Esophagus (tissue), 2 donors: ENCODE data around the gene SCNN1G. TPM values are rescaled to one million over a fixed set of nuclear protein-coding genes. Genes with fewer than 3 reads are reported as not detected.

ENCODE experiments used
- H3K27ac ChIP-seq, 2 donors: one replicate each; pipeline ENCODE4 v1.5.1; 2013; ENCODE audit warnings: low read depth in 2 of 2, mild to moderate bottlenecking in 2 of 2, inconsistent platforms in 1 of 2, low read length in 1 of 2, moderate library complexity in 1 of 2
- H3K27me3 ChIP-seq, 2 donors: one replicate each; pipeline ENCODE4 v1.6.1; 2013; ENCODE audit warnings: low read length in 2 of 2, control low read depth in 1 of 2, mild to moderate bottlenecking in 1 of 2; ENCODE audit not compliant: insufficient read depth in 2 of 2, control insufficient read depth in 1 of 2
- H3K36me3 ChIP-seq, 2 donors: one replicate each; pipeline ENCODE4 v1.6.1; 2013; ENCODE audit warnings: low read length in 1 of 2; ENCODE audit not compliant: control insufficient read depth in 2 of 2, insufficient read depth in 2 of 2
- H3K4me1 ChIP-seq, 2 donors: one replicate each; pipeline ENCODE4 v1.6.1; 2013; ENCODE audit warnings: low read length in 1 of 2; ENCODE audit not compliant: control insufficient read depth in 2 of 2, insufficient read depth in 2 of 2
- H3K4me3 ChIP-seq, 2 donors: one replicate each; pipeline ENCODE4 v1.5.1; 2013; ENCODE audit warnings: low read length in 2 of 2, mild to moderate bottlenecking in 2 of 2, low read depth in 1 of 2, moderate library complexity in 1 of 2
- H3K9me3 ChIP-seq, 2 donors: one replicate each; pipeline ENCODE4 v1.6.1; 2013; ENCODE audit warnings: mild to moderate bottlenecking in 2 of 2, low read depth in 1 of 2, low read length in 1 of 2, moderate library complexity in 1 of 2; ENCODE audit not compliant: control insufficient read depth in 2 of 2, insufficient read depth in 1 of 2
- WGBS, 2 donors: extraction: QIAGEN DNeasy Blood & Tissue Kit; methylation state at CpG; one replicate each; pipeline ENCODE4 v1.1.7; 2013; 5-methylcytosine and 5-hydroxymethylcytosine counted together
- polyA plus RNA-seq, 2 donors: library from polyadenylated mRNA; stranded (reverse); fragments of 200-250 nt; gene quantifications; one replicate each; pipeline ENCODE4 v1.2.3, GENCODE V29; 2013
- donor health status: healthy with polysubstance abuse.
- donor health status: Bipolar disorder and iron deficiency.

Gene SCNN1G
- polyA plus RNA-seq, 2 donors, result 6.1 to 11.2 TPM

- Histone ChIP-seq H3K9me3 (no peaks in the 10 kb centered on the region), H3K4me1 (peaks cover 0 to 9% of the 10 kb centered on the region in 2 donors), H3K27me3 (no peaks in the 10 kb centered on the region), H3K4me3 (no peak overlapping the region), H3K36me3 (no peaks in the 10 kb centered on the region), H3K27ac (no peak overlapping the region)
- 59 to 66% methylated on average over 4 of the region's 4 CpGs for WGBS, 2 donors
Observed at GRCh38 chr16:23255000-23255399, 72.5 kb downstream of the SCNN1G start.

- Histone ChIP-seq H3K27me3 (no peaks in the 10 kb centered on the region), H3K4me1 (peaks cover 0 to 9% of the 10 kb centered on the region in 2 donors), H3K27ac (no peak overlapping the region), H3K36me3 (no peaks in the 10 kb centered on the region), H3K9me3 (no peaks in the 10 kb centered on the region), H3K4me3 (no peak overlapping the region)
- 61 to 71% methylated on average over 3 of the region's 3 CpGs for WGBS, 2 donors
Observed at GRCh38 chr16:23256440-23256839, 73.9 kb downstream of the SCNN1G start.

GRCh38 chr16:23257682-23258081 is 75.1 kb downstream of the SCNN1G start:
- WGBS, 2 donors, result 25 to 43% methylated on average over 1 of the region's 1 CpG
- peak overlapping the region; percentile 76 to 88 for H3K27ac ChIP-seq
- H3K27me3 ChIP-seq, result no peaks in the 10 kb centered on the region

GRCh38 chr16:23258919-23259237 is 76.3 kb downstream of the SCNN1G start:
- peaks cover 0 to 9% of the 10 kb centered on the region in 2 donors for H3K4me1 ChIP-seq
- H3K36me3 ChIP-seq, result no peaks in the 10 kb centered on the region
- WGBS, 2 donors, result 51% methylated on average over 2 of the region's 2 CpGs
- no peaks in the 10 kb centered on the region for H3K27me3 ChIP-seq
- H3K9me3 ChIP-seq, result no peaks in the 10 kb centered on the region
- no peak overlapping the region for H3K4me3 ChIP-seq
- peak overlapping the region; percentile 76 to 88 for H3K27ac ChIP-seq

More at GRCh38 chr16:23257682-23258081, 75.1 kb downstream of the SCNN1G start:
- peaks cover 0 to 9% of the 10 kb centered on the region in 2 donors for H3K4me1 ChIP-seq
- H3K36me3 ChIP-seq, result no peaks in the 10 kb centered on the region
- no peak overlapping the region for H3K4me3 ChIP-seq
- no peaks in the 10 kb centered on the region for H3K9me3 ChIP-seq

Other genes starting within 250 kb of the SCNN1G start
- 1 to 10 TPM; 3.3 to 6.5 TPM for gene USP31, start 33.3 kb upstream of the SCNN1G start, polyA plus RNA-seq
- 10 to 100 TPM; 46.0 to 99.9 TPM for gene SCNN1B, start 119.6 kb downstream of the SCNN1G start, polyA plus RNA-seq